WTC11 (cell line): ENCODE measurements around the gene FASTK. TPM values are rescaled to one million over a fixed set of nuclear protein-coding genes. Genes with fewer than 3 reads are reported as not detected.

ENCODE experiments used
- CREB1 ChIP-seq: sonication (generic); formaldehyde crosslinking; IDR thresholded peaks from 2 replicates; pipeline ENCODE4 v1.8.0; 2023; ENCODE audit warnings: mild to moderate bottlenecking, missing genetic modification reagents
- CREM ChIP-seq: sonication (generic); formaldehyde crosslinking; IDR thresholded peaks from 2 replicates; pipeline ENCODE4 v1.8.1; 2022; ENCODE audit warnings: mild to moderate bottlenecking, missing genetic modification reagents, moderate library complexity
- ESRRA ChIP-seq: sonication (generic); formaldehyde crosslinking; IDR thresholded peaks from 2 replicates; pipeline ENCODE4 v1.8.1; 2022; ENCODE audit warnings: mild to moderate bottlenecking, missing genetic modification reagents, borderline replicate concordance
- FOXJ3 ChIP-seq: sonication (generic); formaldehyde crosslinking; IDR thresholded peaks from 2 replicates; pipeline ENCODE4 v1.9.0; 2021; ENCODE audit warnings: missing genetic modification reagents, mild to moderate bottlenecking, borderline replicate concordance
- FOXP1 ChIP-seq: sonication (generic); formaldehyde crosslinking; IDR thresholded peaks from 2 replicates; pipeline ENCODE4 v1.8.0; 2022; ENCODE audit warnings: missing genetic modification reagents, mild to moderate bottlenecking, moderate library complexity, borderline replicate concordance
- IRF2 ChIP-seq: sonication (generic); formaldehyde crosslinking; IDR thresholded peaks from 2 replicates; pipeline ENCODE4 v1.8.0; 2022; ENCODE audit warnings: low read depth, missing genetic modification reagents, borderline replicate concordance
- NFATC4 ChIP-seq: fragments of 250-450 bp; sonication (Bioruptor Pico); IDR thresholded peaks from 2 replicates; pipeline ENCODE4 v1.9.0; 2021; ENCODE audit warnings: mild to moderate bottlenecking
- NFYB ChIP-seq: sonication (generic); formaldehyde crosslinking; conservative IDR thresholded peaks from 2 replicates; pipeline ENCODE4 v1.8.0; 2022; ENCODE audit warnings: low read depth, missing genetic modification reagents
- RELA ChIP-seq: sonication (generic); formaldehyde crosslinking; IDR thresholded peaks from 2 replicates; pipeline ENCODE4 v1.8.1; 2022; ENCODE audit warnings: missing genetic modification reagents, mild to moderate bottlenecking, borderline replicate concordance
- TCF7 ChIP-seq: sonication (generic); formaldehyde crosslinking; IDR thresholded peaks from 2 replicates; pipeline ENCODE4 v1.8.0; 2022; ENCODE audit warnings: mild to moderate bottlenecking, low read depth, missing genetic modification reagents, moderate library complexity
- total RNA-seq: library from RNA; stranded (reverse); gene quantifications from 3 replicates; pipeline ENCODE4 v1.2.3, GENCODE V29; 2021
- TF ChIP-seq, protein P1 (sequence below): sonication (generic); formaldehyde crosslinking; IDR thresholded peaks from 2 replicates; pipeline ENCODE4 v1.8.0; 2022; ENCODE audit warnings: mild to moderate bottlenecking, missing genetic modification reagents
- TF ChIP-seq, protein P2 (sequence below): sonication (generic); formaldehyde crosslinking; IDR thresholded peaks from 2 replicates; pipeline ENCODE4 v1.8.0; 2022; ENCODE audit warnings: mild to moderate bottlenecking, missing genetic modification reagents
- TF ChIP-seq, protein P3 (sequence below): sonication (generic); formaldehyde crosslinking; IDR thresholded peaks from 2 replicates; pipeline ENCODE4 v1.8.1; 2022; ENCODE audit warnings: low read depth, mild to moderate bottlenecking, moderate library complexity, missing genetic modification reagents, borderline replicate concordance
- TF ChIP-seq, protein P4 (sequence below): sonication (generic); formaldehyde crosslinking; conservative IDR thresholded peaks from 2 replicates; pipeline ENCODE4 v1.8.1; 2023; ENCODE audit warnings: mild to moderate bottlenecking, low read depth, missing genetic modification reagents, moderate library complexity
- TF ChIP-seq, protein P5 (sequence below): sonication (generic); formaldehyde crosslinking; IDR thresholded peaks from 2 replicates; pipeline ENCODE4 v1.8.0; 2023; ENCODE audit warnings: mild to moderate bottlenecking, missing genetic modification reagents
- TF ChIP-seq, protein P6 (sequence below): fragments of 250-450 bp; sonication (Bioruptor Pico); IDR thresholded peaks from 2 replicates; pipeline ENCODE4 v1.9.0; 2021; ENCODE audit warnings: moderate library complexity, mild to moderate bottlenecking, inconsistent platforms, borderline replicate concordance
- TF ChIP-seq, protein P7 (sequence below): sonication (generic); formaldehyde crosslinking; IDR thresholded peaks from 2 replicates; pipeline ENCODE4 v1.8.1; 2023; ENCODE audit warnings: mild to moderate bottlenecking, missing genetic modification reagents, moderate library complexity
- TF ChIP-seq, protein P8 (sequence below): sonication (generic); formaldehyde crosslinking; conservative IDR thresholded peaks from 2 replicates; pipeline ENCODE4 v1.8.1; 2022; ENCODE audit warnings: mild to moderate bottlenecking, missing genetic modification reagents
- TF ChIP-seq, protein P9 (sequence below): fragments of 250-450 bp; sonication (Bioruptor Pico); conservative IDR thresholded peaks from 2 replicates; pipeline ENCODE4 v1.9.0; 2021; ENCODE audit warnings: mild to moderate bottlenecking
- TF ChIP-seq, protein P10 (sequence below): fragments of 250-450 bp; sonication (Bioruptor Pico); IDR thresholded peaks from 2 replicates; pipeline ENCODE4 v1.9.0; 2021; ENCODE audit warnings: mild to moderate bottlenecking
- TF ChIP-seq, protein P11 (sequence below): sonication (generic); formaldehyde crosslinking; IDR thresholded peaks from 2 replicates; pipeline ENCODE4 v1.8.0; 2023; ENCODE audit warnings: missing genetic modification reagents
- TF ChIP-seq, protein P12 (sequence below): sonication (generic); formaldehyde crosslinking; IDR thresholded peaks from 2 replicates; pipeline ENCODE4 v1.8.1; 2023; ENCODE audit warnings: mild to moderate bottlenecking, missing genetic modification reagents

The FASTK gene
- total RNA-seq, 1 experiment from 2014 or later = 70.2 TPM

DNA sequence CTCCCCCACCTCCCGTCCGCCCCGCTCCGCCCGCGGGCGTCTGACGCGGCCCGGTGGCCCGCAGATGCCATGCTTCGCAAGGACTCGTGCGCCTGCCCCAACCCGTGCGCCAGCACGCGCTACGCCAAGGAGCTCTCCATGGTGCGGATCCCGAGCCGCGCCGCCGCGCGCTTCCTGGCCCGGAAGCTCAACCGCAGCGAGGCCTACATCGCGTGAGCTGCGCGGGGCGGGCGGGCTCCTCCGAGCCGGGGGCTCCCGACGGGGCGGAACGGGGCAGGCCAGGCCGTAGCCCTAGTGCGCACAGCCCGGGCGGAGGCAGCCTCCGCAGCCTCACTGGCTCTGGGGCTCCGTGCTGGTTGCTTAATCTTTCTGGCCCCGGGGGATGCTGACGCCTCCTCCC lies 29.5 kb downstream of the FASTK start (continued):
- TF ChIP-seq NFATC4 (CRISPR knock-in tag) (no peak), IRF2 (CRISPR knock-in tag) (peak; percentile 82; the same call in 1 of the 2 replicates), CREM (peak; percentile 80; the same call in 1 of the 2 replicates), RELA (CRISPR knock-in tag) (peak; percentile 97), TCF7 (CRISPR knock-in tag) (peak; percentile 96), FOXP1 (peak; percentile 99), CREB1 (CRISPR knock-in tag) (peak; percentile 96), FOXJ3 (CRISPR knock-in tag) (no peak), NFYB (CRISPR knock-in tag) (peak; percentile 57), ESRRA (CRISPR knock-in tag) (peak; percentile 98)
- TF ChIP-seq, protein P1, sequence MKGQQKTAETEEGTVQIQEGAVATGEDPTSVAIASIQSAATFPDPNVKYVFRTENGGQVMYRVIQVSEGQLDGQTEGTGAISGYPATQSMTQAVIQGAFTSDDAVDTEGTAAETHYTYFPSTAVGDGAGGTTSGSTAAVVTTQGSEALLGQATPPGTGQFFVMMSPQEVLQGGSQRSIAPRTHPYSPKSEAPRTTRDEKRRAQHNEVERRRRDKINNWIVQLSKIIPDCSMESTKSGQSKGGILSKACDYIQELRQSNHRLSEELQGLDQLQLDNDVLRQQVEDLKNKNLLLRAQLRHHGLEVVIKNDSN (CRISPR knock-in tag) = peak; percentile 82
- TF ChIP-seq, protein P2, sequence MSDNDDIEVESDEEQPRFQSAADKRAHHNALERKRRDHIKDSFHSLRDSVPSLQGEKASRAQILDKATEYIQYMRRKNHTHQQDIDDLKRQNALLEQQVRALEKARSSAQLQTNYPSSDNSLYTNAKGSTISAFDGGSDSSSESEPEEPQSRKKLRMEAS (CRISPR knock-in tag) = peak; percentile 99
- TF ChIP-seq, protein P3, sequence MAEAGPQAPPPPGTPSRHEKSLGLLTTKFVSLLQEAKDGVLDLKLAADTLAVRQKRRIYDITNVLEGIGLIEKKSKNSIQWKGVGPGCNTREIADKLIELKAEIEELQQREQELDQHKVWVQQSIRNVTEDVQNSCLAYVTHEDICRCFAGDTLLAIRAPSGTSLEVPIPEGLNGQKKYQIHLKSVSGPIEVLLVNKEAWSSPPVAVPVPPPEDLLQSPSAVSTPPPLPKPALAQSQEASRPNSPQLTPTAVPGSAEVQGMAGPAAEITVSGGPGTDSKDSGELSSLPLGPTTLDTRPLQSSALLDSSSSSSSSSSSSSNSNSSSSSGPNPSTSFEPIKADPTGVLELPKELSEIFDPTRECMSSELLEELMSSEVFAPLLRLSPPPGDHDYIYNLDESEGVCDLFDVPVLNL (CRISPR knock-in tag) = peak; percentile 94
- TF ChIP-seq, protein P4, sequence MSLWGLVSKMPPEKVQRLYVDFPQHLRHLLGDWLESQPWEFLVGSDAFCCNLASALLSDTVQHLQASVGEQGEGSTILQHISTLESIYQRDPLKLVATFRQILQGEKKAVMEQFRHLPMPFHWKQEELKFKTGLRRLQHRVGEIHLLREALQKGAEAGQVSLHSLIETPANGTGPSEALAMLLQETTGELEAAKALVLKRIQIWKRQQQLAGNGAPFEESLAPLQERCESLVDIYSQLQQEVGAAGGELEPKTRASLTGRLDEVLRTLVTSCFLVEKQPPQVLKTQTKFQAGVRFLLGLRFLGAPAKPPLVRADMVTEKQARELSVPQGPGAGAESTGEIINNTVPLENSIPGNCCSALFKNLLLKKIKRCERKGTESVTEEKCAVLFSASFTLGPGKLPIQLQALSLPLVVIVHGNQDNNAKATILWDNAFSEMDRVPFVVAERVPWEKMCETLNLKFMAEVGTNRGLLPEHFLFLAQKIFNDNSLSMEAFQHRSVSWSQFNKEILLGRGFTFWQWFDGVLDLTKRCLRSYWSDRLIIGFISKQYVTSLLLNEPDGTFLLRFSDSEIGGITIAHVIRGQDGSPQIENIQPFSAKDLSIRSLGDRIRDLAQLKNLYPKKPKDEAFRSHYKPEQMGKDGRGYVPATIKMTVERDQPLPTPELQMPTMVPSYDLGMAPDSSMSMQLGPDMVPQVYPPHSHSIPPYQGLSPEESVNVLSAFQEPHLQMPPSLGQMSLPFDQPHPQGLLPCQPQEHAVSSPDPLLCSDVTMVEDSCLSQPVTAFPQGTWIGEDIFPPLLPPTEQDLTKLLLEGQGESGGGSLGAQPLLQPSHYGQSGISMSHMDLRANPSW (CRISPR knock-in tag) = no peak
- TF ChIP-seq, protein P5, sequence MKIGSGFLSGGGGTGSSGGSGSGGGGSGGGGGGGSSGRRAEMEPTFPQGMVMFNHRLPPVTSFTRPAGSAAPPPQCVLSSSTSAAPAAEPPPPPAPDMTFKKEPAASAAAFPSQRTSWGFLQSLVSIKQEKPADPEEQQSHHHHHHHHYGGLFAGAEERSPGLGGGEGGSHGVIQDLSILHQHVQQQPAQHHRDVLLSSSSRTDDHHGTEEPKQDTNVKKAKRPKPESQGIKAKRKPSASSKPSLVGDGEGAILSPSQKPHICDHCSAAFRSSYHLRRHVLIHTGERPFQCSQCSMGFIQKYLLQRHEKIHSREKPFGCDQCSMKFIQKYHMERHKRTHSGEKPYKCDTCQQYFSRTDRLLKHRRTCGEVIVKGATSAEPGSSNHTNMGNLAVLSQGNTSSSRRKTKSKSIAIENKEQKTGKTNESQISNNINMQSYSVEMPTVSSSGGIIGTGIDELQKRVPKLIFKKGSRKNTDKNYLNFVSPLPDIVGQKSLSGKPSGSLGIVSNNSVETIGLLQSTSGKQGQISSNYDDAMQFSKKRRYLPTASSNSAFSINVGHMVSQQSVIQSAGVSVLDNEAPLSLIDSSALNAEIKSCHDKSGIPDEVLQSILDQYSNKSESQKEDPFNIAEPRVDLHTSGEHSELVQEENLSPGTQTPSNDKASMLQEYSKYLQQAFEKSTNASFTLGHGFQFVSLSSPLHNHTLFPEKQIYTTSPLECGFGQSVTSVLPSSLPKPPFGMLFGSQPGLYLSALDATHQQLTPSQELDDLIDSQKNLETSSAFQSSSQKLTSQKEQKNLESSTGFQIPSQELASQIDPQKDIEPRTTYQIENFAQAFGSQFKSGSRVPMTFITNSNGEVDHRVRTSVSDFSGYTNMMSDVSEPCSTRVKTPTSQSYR (CRISPR knock-in tag) = peak; percentile 97
- TF ChIP-seq, protein P6, sequence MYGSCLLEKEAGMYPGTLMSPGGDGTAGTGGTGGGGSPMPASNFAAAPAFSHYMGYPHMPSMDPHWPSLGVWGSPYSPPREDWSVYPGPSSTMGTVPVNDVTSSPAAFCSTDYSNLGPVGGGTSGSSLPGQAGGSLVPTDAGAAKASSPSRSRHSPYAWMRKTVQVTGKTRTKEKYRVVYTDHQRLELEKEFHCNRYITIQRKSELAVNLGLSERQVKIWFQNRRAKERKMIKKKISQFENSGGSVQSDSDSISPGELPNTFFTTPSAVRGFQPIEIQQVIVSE (CRISPR knock-in tag) = no peak
- TF ChIP-seq, protein P7, sequence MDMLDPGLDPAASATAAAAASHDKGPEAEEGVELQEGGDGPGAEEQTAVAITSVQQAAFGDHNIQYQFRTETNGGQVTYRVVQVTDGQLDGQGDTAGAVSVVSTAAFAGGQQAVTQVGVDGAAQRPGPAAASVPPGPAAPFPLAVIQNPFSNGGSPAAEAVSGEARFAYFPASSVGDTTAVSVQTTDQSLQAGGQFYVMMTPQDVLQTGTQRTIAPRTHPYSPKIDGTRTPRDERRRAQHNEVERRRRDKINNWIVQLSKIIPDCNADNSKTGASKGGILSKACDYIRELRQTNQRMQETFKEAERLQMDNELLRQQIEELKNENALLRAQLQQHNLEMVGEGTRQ (CRISPR knock-in tag) = no peak; the same call in 1 of the 2 replicates
- TF ChIP-seq, protein P8, sequence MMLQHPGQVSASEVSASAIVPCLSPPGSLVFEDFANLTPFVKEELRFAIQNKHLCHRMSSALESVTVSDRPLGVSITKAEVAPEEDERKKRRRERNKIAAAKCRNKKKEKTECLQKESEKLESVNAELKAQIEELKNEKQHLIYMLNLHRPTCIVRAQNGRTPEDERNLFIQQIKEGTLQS = peak; percentile 90
- TF ChIP-seq, protein P9, sequence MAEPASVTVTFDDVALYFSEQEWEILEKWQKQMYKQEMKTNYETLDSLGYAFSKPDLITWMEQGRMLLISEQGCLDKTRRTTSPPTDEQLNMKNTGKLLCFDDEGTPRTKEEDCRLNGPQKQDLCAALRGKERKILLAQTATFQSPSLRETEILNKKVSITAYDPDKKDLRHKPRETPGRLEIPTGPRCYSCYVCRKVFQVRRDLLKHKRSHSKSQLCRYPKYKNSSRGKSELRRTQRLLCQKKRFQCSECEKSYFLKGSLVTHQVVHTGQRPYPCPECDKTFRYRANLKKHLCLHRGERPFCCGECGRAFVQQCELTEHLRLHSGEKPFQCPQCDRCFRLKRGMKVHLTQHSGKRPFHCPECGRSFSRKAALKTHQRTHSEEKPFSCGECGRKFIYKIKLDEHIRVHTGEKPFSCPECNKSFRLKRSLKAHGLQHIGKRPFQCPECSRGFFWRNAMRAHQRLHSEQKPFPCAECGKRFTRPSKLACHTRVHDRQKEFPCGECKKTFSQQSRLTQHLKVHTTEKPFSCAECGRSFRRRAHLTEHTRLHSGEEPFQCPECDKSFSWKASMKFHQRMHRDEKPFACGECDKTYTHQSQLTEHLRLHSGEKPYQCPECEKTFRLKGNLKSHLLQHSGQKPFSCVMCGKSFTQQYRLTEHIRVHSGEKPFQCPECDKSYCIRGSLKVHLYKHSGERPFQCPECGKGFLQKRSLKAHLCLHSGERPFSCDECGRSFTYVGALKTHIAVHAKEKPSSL (CRISPR knock-in tag) = no peak
- TF ChIP-seq, protein P10, sequence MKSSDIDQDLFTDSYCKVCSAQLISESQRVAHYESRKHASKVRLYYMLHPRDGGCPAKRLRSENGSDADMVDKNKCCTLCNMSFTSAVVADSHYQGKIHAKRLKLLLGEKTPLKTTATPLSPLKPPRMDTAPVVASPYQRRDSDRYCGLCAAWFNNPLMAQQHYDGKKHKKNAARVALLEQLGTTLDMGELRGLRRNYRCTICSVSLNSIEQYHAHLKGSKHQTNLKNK (CRISPR knock-in tag) = no peak
- TF ChIP-seq, protein P11, sequence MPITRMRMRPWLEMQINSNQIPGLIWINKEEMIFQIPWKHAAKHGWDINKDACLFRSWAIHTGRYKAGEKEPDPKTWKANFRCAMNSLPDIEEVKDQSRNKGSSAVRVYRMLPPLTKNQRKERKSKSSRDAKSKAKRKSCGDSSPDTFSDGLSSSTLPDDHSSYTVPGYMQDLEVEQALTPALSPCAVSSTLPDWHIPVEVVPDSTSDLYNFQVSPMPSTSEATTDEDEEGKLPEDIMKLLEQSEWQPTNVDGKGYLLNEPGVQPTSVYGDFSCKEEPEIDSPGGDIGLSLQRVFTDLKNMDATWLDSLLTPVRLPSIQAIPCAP (CRISPR knock-in tag) = peak; percentile 97
- TF ChIP-seq, protein P12, sequence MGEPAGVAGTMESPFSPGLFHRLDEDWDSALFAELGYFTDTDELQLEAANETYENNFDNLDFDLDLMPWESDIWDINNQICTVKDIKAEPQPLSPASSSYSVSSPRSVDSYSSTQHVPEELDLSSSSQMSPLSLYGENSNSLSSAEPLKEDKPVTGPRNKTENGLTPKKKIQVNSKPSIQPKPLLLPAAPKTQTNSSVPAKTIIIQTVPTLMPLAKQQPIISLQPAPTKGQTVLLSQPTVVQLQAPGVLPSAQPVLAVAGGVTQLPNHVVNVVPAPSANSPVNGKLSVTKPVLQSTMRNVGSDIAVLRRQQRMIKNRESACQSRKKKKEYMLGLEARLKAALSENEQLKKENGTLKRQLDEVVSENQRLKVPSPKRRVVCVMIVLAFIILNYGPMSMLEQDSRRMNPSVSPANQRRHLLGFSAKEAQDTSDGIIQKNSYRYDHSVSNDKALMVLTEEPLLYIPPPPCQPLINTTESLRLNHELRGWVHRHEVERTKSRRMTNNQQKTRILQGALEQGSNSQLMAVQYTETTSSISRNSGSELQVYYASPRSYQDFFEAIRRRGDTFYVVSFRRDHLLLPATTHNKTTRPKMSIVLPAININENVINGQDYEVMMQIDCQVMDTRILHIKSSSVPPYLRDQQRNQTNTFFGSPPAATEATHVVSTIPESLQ (CRISPR knock-in tag) = peak; percentile 73
